Measurements from ENCODE around the gene KLHDC3.
"Not testable (repeated sequence)": the region's sequence is repeated elsewhere in the genome, so short reads cannot be mapped to it uniquely, and the experiment has no call there.

Gene KLHDC3

GRCh38 chr6:42989923-42990322 is 24.1 kb upstream of the KLHDC3 start:
- no peak for DNase-seq

GRCh38 chr6:42993445-42993844 is 20.6 kb upstream of the KLHDC3 start:
- DNase-seq, result no peak

- DNase-seq, result no peak
These were observed 17.5 kb upstream of the KLHDC3 start for GRCh38 chr6:42996513-42996912.

- DNase-seq, result not testable (repeated sequence)
These were observed 15.8 kb upstream of the KLHDC3 start for GRCh38 chr6:42998205-42998604.

GRCh38 chr6:43001843-43002242 is 12.2 kb upstream of the KLHDC3 start:
- DNase-seq, result no peak

GRCh38 chr6:43005844-43006243 is 8.2 kb upstream of the KLHDC3 start:
- DNase-seq, result no peak

GRCh38 chr6:43006251-43006650 is 7.8 kb upstream of the KLHDC3 start:
- DNase-seq, result no peak

GRCh38 chr6:43007126-43007525 is 6.9 kb upstream of the KLHDC3 start:
- DNase-seq, result no peak

- DNase-seq, result peak; percentile 39
These were observed 4.9 kb upstream of the KLHDC3 start for GRCh38 chr6:43009124-43009523.

GRCh38 chr6:43011207-43011606 is 2.8 kb upstream of the KLHDC3 start:
- no peak for DNase-seq

GRCh38 chr6:43012364-43012763 is 1.7 kb upstream of the KLHDC3 start:
- DNase-seq, result no peak

GRCh38 chr6:43013097-43013842 is 779 bp upstream of the KLHDC3 start:
- no peak for DNase-seq

- no peak for DNase-seq
These were observed 423 bp downstream of the KLHDC3 start for GRCh38 chr6:43014434-43014909.

- no peak for DNase-seq
These were observed 2.3 kb downstream of the KLHDC3 start for GRCh38 chr6:43016176-43016942.

GRCh38 chr6:43016943-43017334 is 2.9 kb downstream of the KLHDC3 start:
- no peak for DNase-seq

- DNase-seq, result no peak
These were observed 5.1 kb downstream of the KLHDC3 start for GRCh38 chr6:43019152-43019551.

- DNase-seq, result no peak
These were observed 6.1 kb downstream of the KLHDC3 start for GRCh38 chr6:43020052-43020705.

GRCh38 chr6:43020847-43021246 is 6.8 kb downstream of the KLHDC3 start:
- DNase-seq, result no peak

GRCh38 chr6:43021270-43022047 is 7.4 kb downstream of the KLHDC3 start, which contains the start of gene RRP36:
Gene RRP36, plus strand, starts transcription at chr6:43021623. Its CDS starts 32 bp downstream, at chr6:43021655.
- DNase-seq, result peak; percentile 86

GRCh38 chr6:43024436-43024835 is 10.4 kb downstream of the KLHDC3 start:
- no peak for DNase-seq

GRCh38 chr6:43026365-43026764 is 12.3 kb downstream of the KLHDC3 start:
- no peak for DNase-seq

- DNase-seq, result no peak
These were observed 15.1 kb downstream of the KLHDC3 start for GRCh38 chr6:43029120-43029519.

- no peak for DNase-seq
These were observed 18.3 kb downstream of the KLHDC3 start for GRCh38 chr6:43032326-43032725.

All from eye (tissue), 1 donor.